Suprapubic skin (tissue), 4 donors: ENCODE measurements around the gene ATP6V0B. TPM values are rescaled to one million over a fixed set of nuclear protein-coding genes. Genes with fewer than 3 reads are reported as not detected.

ENCODE experiments used
- DNase-seq, 2 donors: peaks; one replicate each; pipeline ENCODE4 v3.0.0-alpha.2; 2019; ENCODE audit warnings: low spot score in 2 of 2
- H3K27ac ChIP-seq: fragments of 200-600 bp; sonication (generic); one replicate; pipeline ENCODE4 v1.5.1; 2019
- H3K27me3 ChIP-seq: fragments of 200-600 bp; sonication (generic); one replicate; pipeline ENCODE4 v1.5.1; 2019
- H3K36me3 ChIP-seq: fragments of 200-600 bp; sonication (generic); one replicate; pipeline ENCODE4 v1.5.1; 2019
- H3K4me1 ChIP-seq: fragments of 200-600 bp; sonication (generic); one replicate; pipeline ENCODE4 v1.5.1; 2019
- H3K4me3 ChIP-seq: fragments of 200-600 bp; sonication (generic); one replicate; pipeline ENCODE4 v1.5.1; 2019; ENCODE audit warnings: mild to moderate bottlenecking
- H3K9me3 ChIP-seq: fragments of 200-600 bp; sonication (generic); one replicate; pipeline ENCODE4 v1.5.1; 2019
- CTCF ChIP-seq, 2 donors: fragments of 200-600 bp in 1 of 2; fragments of 450-650 bp in 1 of 2; sonication (generic) in 1 of 2; IDR thresholded peaks; one replicate each; pipeline ENCODE4 v1.5.1; 2016 to 2019; ENCODE audit warnings: antibody characterized with exemption in 2 of 2, mild to moderate bottlenecking in 1 of 2, moderate library complexity in 1 of 2
- EP300 ChIP-seq: sonication (generic); formaldehyde crosslinking; IDR thresholded peaks from one replicate; pipeline ENCODE4 v1.6.1; 2017; ENCODE audit warnings: antibody characterized with exemption
- POLR2A ChIP-seq, 2 donors: fragments of 450-650 bp; IDR thresholded peaks; one replicate each; pipeline ENCODE4 v1.6.1; 2017; ENCODE audit warnings: antibody characterized with exemption in 2 of 2, mild to moderate bottlenecking in 2 of 2, moderate library complexity in 2 of 2
- POLR2AphosphoS5 ChIP-seq, 3 donors: sonication (generic); formaldehyde crosslinking; IDR thresholded peaks; one replicate each; pipeline ENCODE4 v1.6.1; 2017; ENCODE audit warnings: antibody characterized with exemption in 3 of 3
- WGBS: methylation state at CpG from one replicate; pipeline ENCODE4 v1.1.5; 2018; 5-methylcytosine and 5-hydroxymethylcytosine counted together
- total RNA-seq, 4 donors: library from RNA; depleted of rRNA; stranded (reverse); fragments of >200 nt; gene quantifications; one replicate each; pipeline ENCODE4 v1.1.0, GENCODE V29; 2016

ATP6V0B gene
- total RNA-seq, 4 donors from 2014 or later = 95.2 to 193 (median 150) TPM

GRCh38 chr1:43960798-43961197 lies 14.0 kb upstream of the ATP6V0B start:
- no peak for TF ChIP-seq EP300
- no peak for TF ChIP-seq CTCF (IDR thresholded peaks at IDR 0.05)
- no peak for TF ChIP-seq POLR2AphosphoS5 (IDR thresholded peaks at IDR 0.05)
- TF ChIP-seq POLR2A (IDR thresholded peaks at IDR 0.05) = no peak
- Histone ChIP-seq H3K27me3 (no peaks in the 10 kb centered on the region), H3K4me3 (no peak overlapping the region), H3K9me3 (no peaks in the 10 kb centered on the region), H3K4me1 (no peaks in the 10 kb centered on the region), H3K36me3 (peaks cover 80% of the 10 kb centered on the region), H3K27ac (no peak overlapping the region)
- WGBS = 92% methylated on average over 5 of the region's 8 CpGs
- no peak for DNase-seq

- no peaks in the 10 kb centered on the region for H3K27me3 ChIP-seq
- H3K4me3 ChIP-seq = no peak overlapping the region
- H3K36me3 ChIP-seq = peaks cover 82% of the 10 kb centered on the region
- H3K27ac ChIP-seq = no peak overlapping the region
- no peaks in the 10 kb centered on the region for H3K4me1 ChIP-seq
- DNase-seq = no peak
- TF ChIP-seq EP300 = no peak
- TF ChIP-seq POLR2A (IDR thresholded peaks at IDR 0.05) = no peak
- no peak for TF ChIP-seq POLR2AphosphoS5 (IDR thresholded peaks at IDR 0.05)
- no peak for TF ChIP-seq CTCF (IDR thresholded peaks at IDR 0.05)
- H3K9me3 ChIP-seq = no peaks in the 10 kb centered on the region
- WGBS = 96% methylated on average over 3 of the region's 3 CpGs
These were observed 13.1 kb upstream of the ATP6V0B start for GRCh38 chr1:43961692-43962091.

GRCh38 chr1:43962324-43962723 lies 12.4 kb upstream of the ATP6V0B start:
- DNase-seq = no peak
- H3K27me3 ChIP-seq = no peaks in the 10 kb centered on the region
- TF ChIP-seq EP300 = no peak
- no peak for TF ChIP-seq POLR2AphosphoS5 (IDR thresholded peaks at IDR 0.05)
- no peak for TF ChIP-seq CTCF (IDR thresholded peaks at IDR 0.05)
- no peak for TF ChIP-seq POLR2A (IDR thresholded peaks at IDR 0.05)
- H3K27ac ChIP-seq = no peak overlapping the region
- WGBS = 85% methylated on average over 2 of the region's 2 CpGs
- no peak overlapping the region for H3K4me3 ChIP-seq
- H3K36me3 ChIP-seq = peaks cover 83% of the 10 kb centered on the region
- no peaks in the 10 kb centered on the region for H3K9me3 ChIP-seq
- H3K4me1 ChIP-seq = no peaks in the 10 kb centered on the region

- Histone ChIP-seq H3K27me3 (no peaks in the 10 kb centered on the region), H3K4me3 (no peak overlapping the region), H3K4me1 (no peaks in the 10 kb centered on the region), H3K27ac (no peak overlapping the region), H3K9me3 (no peaks in the 10 kb centered on the region), H3K36me3 (peaks cover 81% of the 10 kb centered on the region)
- DNase-seq = no peak
- 96% methylated on average over 3 of the region's 3 CpGs for WGBS
- no peak for TF ChIP-seq POLR2A (IDR thresholded peaks at IDR 0.05)
- TF ChIP-seq POLR2AphosphoS5 (IDR thresholded peaks at IDR 0.05) = no peak
- no peak for TF ChIP-seq CTCF (IDR thresholded peaks at IDR 0.05)
- TF ChIP-seq EP300 = no peak
These were observed 11.8 kb upstream of the ATP6V0B start for GRCh38 chr1:43963006-43963405.

- Histone ChIP-seq H3K27me3 (no peaks in the 10 kb centered on the region), H3K4me1 (no peaks in the 10 kb centered on the region), H3K9me3 (no peaks in the 10 kb centered on the region), H3K36me3 (peaks cover 72% of the 10 kb centered on the region), H3K27ac (no peak overlapping the region), H3K4me3 (no peak overlapping the region)
- TF ChIP-seq CTCF (IDR thresholded peaks at IDR 0.05) (no peak), POLR2AphosphoS5 (IDR thresholded peaks at IDR 0.05) (no peak), POLR2A (IDR thresholded peaks at IDR 0.05) (no peak), EP300 (no peak)
- DNase-seq = no peak
- WGBS = 84% methylated on average over 5 of the region's 5 CpGs
These were observed 10.9 kb upstream of the ATP6V0B start for GRCh38 chr1:43963890-43964289.
